HG03571 (cell line): ENCODE data around the gene ELMOD2.
A peak's percentile ranks its signal among the peaks of the same experiment; 100 is the strongest.

Source experiments
- ATAC-seq: cut with Tn5 transposase; IDR thresholded peaks from one replicate; pipeline ENCODE4 v1.9.1; 2021; ENCODE audit not compliant: unreplicated experiment

The ELMOD2 gene

DNA sequence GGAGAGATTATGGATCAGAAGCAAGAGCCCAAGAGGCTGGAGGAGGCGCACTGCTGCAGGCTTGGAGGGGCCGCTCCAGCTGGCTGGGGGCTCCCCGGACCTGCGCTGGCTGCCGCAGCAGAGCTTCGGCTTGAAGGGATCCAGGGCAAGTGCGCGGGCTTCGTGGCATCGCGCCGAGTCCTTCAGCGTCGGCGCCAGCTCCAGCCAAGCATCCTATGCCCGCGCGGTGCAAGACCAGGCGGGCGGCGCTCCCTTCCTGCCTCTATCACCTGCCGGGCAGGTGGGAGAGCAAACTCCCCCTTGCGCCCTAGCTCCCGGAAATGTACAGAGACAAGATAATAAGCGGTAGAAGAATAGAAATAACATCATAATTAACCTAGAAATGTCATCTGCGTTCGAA lies 55.3 kb downstream of the ELMOD2 start:
- ATAC-seq, result no peak

DNA sequence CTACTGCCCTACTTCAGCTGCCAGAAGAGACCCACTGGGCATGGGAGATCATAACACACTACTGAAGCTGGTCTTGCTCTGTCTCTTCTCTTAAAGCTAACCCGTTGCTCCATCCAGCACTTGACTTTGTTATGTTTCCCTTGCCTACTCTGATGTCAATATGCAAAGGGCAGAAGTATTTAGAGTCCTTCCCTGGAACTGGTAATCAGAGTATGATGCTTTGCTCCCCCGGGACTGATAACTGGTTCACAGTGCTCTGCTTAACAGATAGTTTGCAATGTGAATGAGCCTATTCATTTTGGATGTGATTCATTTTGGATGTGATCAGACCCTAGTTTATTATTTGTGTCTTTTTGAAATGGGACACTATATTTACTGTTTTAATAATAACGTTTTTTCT lies 57.1 kb downstream of the ELMOD2 start:
- no peak for ATAC-seq

DNA sequence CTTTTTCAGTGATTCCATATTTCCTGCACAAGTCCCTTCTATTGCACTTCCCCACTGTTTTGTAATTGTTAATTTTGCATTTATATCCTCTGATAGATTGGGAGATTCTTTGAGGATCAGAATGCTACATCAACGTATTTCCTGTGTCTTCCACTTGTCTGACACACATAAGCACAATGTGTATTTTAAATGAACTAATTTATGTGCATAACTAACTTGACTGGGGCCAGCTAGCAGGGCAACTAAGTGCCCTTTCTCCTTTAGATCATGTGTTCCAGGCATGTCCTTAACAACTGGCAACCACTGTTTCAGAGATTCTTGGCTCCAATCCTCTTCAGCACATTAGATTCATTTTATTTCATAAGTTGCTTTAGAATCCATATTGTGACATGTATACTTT lies 60.5 kb downstream of the ELMOD2 start:
- no peak for ATAC-seq

DNA sequence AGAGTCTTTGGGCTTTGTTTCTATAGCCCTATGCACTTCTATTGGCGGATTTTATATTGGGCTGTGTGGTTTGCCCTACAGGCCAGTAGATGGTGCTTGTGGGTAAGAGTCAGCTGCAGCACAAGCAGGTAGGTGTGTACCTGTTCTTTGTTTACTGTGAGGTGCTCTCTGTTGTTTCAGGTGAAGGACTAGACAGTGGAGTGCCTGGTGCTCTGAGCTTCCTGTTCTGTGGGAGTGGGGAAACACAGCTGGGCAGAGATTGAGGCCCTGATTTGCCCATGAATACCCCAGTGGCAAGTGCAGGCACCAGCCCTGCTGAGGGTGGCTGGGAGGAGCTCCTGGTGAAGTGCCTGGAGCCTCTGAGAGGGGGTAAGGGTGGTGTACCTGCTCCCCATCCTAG lies 71.1 kb downstream of the ELMOD2 start:
- peak; percentile 55 for ATAC-seq

DNA sequence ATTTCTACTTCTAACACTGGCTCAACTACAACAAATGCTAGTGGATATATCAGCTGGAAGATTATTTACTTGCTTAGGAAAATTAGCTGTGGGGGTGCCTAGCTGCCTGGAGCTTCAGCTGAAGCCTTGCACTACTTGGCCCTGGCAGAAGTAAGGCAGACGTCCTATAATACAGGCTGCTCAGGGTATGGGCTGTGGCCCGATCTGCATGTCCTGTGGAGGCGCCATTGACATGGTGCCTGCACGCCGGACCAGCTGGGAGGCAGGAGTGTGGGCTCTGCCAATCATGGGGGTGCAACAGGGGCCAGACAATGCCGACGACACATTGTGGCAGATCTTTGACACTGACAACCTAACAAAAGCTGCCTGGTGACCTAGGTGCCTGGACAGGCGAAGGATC lies 76.4 kb downstream of the ELMOD2 start:
- ATAC-seq, result no peak

DNA sequence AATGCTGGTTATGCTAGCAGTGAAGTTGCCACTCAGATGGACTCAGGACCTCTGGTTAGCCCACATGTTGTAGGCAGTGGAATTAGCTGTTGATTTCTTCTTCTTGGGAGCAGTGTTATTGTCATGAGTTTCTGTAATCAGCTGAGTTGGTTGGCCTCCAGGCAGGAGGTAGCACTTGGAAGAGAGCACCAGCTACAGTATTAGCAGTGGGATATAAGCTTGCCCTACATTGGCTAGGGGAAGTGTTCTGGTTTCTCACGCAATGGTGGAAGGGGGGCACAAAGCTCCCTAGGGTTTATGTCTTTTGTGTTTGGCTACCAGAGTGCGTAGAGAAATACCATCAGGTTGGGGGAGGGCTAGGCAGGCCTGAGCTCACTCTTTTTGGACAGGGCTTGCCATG lies 78.7 kb downstream of the ELMOD2 start:
- ATAC-seq, result no peak

DNA sequence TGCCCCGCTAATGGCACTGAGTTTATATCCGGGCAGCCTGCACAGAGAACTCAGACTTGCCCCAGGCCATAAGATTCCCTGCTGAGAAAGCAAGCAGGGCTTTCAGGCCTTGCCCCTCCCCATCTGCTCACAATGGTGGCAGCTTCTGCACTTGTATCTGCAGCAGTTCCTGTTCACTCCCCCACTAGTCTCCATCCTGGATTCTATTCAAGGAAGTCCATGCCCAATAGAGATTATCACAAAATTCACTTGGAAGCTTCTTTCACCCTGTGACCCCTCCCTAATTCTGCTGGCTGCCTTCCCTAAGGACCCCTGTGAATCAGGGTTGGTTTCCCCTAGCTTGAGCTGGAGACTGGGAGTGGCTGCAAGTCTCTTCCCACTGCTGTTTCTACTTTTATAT lies 79.3 kb downstream of the ELMOD2 start:
- no peak for ATAC-seq
